A673 (cell line): ENCODE measurements around the gene TXNDC16.

Experiments used
- CTCF ChIP-seq: fragments of 300-800, 200-600 bp; sonication (generic); conservative IDR thresholded peaks from 2 replicates; pipeline ENCODE4 v1.5.1; 2017; ENCODE audit warnings: low read depth, mild to moderate bottlenecking, antibody characterized with exemption, low read length, moderate library complexity, mixed read lengths
- EZH2 ChIP-seq: fragments of 200-600 bp; sonication (generic); IDR thresholded peaks from 2 replicates; pipeline ENCODE4 v1.6.1; 2017; ENCODE audit warnings: borderline replicate concordance, low read depth, mild to moderate bottlenecking, mixed read lengths, antibody characterized with exemption, low read length; ENCODE audit not compliant: poor library complexity, severe bottlenecking

GRCh38 chr14:52553671-52554575 is 1.6 kb upstream of the TXNDC16 start:
- TF ChIP-seq CTCF (no peak), EZH2 (no peak)
